ENCODE measurements around the gene HSPA1B.

GRCh38 chr6:31815025-31815838 lies 12.3 kb upstream of the HSPA1B start, which contains the start of the genes HSPA1A and HSPA1L:
- TF ChIP-seq CTCF (IDR thresholded peaks at IDR 0.05) (no peak), POLR2AphosphoS5 (IDR thresholded peaks at IDR 0.05) (peak; percentile 100), POLR2A (IDR thresholded peaks at IDR 0.05) (peak in 3 of 4 donors; percentile 78 to 99 (median 98))
